Kidney capillary endothelial cell (primary cell): ENCODE measurements around the gene MBD6.
"Not testable (repeated sequence)": the region's sequence is repeated elsewhere in the genome, so short reads cannot be mapped to it uniquely, and the experiment has no call there.

Experiments used
- DNase-seq: peaks from one replicate; pipeline ENCODE4 v3.0.0-alpha.2; 2018; ENCODE audit warnings: low spot score

MBD6 gene

GRCh38 chr12:57515408-57515933, 7.2 kb upstream of the MBD6 start:
- no peak for DNase-seq

- no peak for DNase-seq
Observed at GRCh38 chr12:57515934-57516541, 6.6 kb upstream of the MBD6 start.

DNA sequence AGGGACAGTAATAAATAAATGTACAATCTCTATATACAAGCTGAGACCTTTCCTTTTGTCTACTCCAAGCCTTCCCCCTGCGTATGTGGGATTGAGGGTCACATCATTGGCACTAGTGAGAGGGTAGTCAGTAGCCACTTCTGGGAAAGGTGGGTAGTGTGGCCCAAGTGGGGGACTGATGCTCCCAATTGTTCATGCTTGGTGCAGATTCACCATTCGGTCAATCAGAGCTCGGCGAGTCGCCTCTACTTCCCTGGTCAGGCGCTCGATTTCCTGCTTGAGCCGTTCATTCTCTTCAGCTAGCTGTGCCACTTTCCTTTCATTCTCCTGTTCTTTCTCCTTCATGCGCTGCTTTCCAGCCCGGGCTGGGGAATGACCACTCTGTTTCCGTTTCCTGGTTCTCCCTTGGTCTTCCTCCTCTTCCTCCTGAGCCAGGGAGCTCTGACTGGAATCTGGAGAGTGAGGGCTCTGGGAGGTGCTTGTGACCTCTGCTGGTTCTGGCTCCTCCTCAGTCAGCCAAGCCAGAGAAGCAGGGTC, 5.9 kb upstream of the MBD6 start:
- DNase-seq: no peak

- peak; percentile 38 for DNase-seq
Observed at GRCh38 chr12:57517187-57517586, 5.4 kb upstream of the MBD6 start.

- not testable (repeated sequence) for DNase-seq
Observed at GRCh38 chr12:57517718-57518117, 4.9 kb upstream of the MBD6 start.

DNA sequence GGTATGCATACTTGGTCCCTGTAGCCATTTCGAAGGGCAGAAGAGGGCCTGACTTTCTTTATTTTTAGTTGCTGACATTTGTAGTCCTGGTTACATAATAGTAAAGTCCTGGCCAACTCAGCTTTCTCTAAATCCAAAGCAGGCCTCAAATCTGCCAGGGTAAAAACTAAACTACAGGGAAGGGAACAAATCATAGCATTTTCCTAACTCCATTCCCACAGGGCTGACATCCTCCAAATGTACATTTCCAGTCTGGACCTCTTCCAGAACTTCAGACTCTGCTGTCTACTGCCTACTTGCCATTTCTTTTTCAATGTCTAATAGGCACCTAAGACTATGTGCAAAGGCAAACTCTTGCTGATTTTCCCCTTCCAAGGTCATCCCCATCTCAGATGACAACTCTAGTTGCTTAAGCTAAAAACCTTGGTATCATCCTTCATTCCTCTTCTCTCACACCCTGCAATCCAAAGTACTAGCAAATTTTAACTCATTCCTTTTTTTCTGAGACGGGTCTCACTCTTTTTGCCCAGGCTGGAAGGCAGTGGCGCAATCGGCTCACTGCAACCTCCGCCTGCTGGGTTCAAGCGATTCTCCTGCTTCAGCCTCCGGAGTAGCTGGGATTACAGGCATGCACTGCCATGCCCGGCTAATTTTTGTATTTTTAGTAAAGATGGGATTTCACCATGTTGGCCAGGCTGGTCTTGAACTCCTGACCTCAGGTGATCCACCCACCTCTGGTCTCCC, 4.3 kb upstream of the MBD6 start:
- no peak for DNase-seq

DNA sequence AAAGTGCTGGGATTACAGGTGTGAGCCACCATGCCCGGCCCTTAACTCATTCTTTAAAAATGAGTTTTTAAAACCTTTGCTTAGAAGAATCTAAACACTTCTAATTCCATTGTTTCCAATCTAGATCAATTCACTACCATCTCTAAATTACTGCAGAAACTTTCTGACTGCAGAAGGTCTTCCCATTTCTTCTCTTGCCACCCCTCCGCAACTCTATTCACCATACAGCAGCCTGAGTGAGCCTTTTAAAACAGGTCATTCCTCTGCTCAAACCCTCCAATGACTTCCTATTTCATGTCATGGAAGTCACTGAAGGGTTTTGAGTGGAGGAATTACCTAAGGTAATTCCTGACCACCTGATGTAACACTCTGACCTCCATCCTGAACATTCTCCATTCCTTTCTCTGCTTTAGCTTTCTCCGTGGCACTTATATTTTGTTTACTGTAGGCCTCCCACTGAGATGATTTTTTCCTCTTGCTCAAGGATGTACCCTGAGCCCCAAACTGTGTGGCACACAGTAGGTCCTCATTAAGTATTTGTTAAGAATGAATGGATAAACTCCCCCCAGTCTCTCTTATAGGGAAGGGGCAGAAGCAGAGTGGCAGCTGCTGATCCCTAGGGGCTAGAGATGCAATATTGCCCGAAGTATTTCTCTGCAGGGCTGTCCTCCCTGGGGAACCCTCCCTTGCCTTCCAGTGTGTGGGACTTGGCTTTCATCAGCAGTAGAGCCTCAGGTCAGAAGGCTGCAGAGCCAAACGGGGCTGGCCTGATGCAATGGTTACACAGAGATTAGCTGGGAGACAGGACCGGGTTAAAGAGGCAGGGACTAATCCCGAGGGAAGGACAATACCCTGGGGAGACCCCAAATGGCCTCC, 3.5 kb upstream of the MBD6 start:
- no peak for DNase-seq

DNA sequence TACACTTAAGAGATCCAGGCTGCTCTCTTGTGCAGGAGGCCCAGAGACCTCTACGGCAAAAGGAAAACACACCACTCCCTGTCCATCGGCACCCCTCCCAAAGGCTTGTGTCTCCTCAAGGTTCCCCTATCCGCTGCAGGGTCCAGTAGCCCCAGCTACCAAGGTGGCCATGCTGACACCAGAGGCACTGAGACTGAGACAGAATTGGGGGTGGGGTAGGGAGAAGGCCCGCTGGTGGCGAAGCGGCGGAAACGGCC, 2.9 kb upstream of the MBD6 start:
- no peak for DNase-seq

DNA sequence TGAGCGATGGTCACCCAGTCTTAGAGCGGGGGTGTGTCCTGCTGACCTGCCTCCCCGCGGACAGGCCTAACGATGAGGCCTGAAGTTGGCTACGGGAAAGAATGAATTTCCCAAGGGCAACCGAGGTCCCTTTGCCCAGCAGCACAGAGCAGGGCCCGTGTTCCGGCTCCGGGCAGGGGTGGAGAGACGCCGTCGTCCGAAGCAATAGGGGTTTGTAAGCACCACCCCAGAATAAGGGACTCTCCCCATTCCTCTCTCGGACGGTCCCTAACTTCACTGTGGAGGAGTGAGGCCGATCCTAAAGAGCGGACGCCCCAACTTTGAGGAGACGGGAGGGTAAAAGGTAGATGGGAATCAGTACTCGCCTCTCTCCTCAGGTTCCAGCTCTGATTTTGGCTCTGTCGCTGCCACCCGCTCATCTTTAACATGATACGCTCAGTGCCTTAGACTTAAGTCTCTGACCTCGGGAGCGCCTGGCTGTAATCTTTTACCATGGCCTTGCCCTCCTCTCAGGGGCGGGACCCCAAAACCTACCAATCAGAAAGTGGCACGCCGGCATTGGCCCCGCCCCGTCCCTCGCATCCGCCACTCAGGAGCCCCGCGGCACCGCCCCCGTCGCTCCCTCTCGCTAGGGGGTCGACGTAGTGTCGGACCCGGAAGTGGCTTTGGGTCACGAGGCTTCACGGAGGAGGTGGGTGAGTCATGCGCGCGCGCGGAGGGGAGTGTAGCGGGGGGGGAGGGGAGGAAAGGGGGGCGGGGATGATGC, 2.4 kb upstream of the MBD6 start, which contains the start of gene DDIT3:
DDIT3 (minus strand) TSS at position 462 of the 766 bp plus-strand sequence. CDS start 3,108 bp downstream, outside the sequence.
- DNase-seq: peak; percentile 98

DNA sequence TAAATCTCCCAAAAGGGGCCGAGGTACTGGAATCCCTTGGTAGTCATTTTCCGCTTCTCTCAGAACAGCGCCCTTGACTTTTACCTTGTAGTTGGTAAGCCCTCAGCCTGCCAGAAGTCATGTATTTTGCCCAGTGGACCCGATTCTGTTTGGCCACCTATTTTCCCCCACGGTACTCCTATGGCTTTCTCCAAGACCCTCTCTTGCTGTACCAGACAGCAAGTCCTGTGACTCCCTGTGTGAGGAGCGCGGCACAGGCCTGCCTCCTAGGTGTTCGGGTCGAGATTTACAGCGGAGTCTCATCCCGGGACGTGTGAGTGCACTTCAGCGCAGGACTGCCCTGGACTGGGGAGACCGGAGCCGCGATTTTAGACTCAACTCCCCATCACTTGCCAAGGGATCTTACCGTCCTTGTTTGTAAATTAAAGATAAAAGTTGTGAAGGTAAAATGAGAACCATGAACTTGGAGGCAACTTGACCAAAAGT, 1.1 kb upstream of the MBD6 start:
- no peak for DNase-seq

DNA sequence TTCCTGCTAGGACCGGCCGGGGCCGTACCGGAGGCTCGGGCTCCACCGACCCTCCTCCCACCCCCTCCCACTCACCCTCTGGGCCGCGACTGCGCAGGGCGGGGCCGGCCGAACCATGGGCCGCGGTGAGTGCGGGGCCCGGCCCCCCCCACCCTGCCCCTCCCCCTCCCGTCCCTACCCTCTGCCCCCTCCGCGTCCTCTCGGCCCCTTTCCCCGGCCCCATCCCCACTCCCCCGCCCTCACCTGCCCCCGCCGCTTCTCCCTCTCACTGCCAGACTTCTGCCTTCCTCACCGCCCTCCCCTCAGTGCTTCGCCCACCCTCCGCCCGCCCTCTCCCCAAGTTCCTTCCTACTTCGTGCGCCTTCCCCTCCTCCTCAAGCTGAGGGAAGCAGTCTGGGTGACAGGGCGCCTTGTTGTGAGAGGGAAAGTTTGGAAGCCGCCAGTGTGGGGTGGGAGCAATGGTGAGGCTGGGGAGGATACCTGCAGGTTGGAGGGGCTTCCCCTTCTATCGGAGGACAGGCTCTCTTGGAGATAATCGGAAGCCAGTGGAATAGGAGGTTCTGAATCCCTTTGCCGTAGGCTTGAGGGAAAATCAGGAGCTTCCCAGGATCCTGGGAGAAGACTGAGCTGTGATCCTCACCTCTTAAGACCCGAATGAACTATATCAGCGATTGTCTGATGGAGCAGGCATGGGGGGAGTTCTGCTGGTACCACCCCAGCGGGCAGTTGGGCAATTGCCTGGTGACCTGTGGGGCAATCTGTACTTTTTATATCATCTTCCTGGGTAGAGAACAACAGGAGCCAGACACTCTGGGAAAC, 472 bp downstream of the MBD6 start:
- DNase-seq: no peak

DNA sequence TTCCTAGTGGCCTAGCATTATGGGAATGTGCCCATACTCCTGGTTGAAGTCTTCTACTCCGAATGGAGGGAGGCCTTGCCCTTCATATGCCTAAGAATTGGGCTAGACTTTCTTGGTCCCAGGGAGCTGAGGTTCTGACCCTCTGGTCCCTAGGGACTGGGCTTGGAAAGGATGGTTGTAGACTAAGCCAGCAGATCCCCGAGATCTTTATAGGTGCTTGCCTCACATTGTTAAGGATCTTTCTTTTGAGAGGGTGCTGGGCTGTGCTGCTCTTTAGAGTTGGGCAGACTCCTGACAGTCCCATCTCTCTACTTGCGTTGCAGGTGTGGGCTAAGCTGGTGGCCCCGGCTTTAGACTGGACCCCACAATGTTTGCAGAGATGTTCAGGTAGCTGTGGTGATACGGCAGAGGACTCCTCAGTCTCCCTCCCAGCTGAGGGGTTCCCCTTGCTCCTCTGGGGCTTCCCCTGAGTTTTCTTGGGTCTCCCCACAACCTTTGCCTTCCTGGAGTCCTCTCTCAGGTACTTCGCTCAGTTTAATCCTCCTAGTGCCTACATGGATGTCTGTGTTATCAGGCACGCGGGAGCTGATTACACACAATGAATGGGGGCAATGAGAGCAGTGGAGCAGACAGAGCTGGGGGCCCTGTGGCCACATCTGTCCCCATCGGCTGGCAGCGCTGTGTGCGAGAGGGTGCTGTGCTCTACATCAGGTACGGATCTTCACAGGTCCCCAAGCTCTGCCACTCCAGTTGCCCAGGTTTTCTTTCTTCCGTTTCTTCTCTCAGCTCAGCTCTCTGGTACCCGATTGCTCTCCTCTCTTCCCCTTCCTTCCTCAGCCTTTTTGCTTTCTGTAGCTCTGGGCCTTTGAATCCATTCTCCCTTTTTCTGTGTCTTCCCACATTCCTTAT, 1.3 kb downstream of the MBD6 start:
- DNase-seq: no peak

DNA sequence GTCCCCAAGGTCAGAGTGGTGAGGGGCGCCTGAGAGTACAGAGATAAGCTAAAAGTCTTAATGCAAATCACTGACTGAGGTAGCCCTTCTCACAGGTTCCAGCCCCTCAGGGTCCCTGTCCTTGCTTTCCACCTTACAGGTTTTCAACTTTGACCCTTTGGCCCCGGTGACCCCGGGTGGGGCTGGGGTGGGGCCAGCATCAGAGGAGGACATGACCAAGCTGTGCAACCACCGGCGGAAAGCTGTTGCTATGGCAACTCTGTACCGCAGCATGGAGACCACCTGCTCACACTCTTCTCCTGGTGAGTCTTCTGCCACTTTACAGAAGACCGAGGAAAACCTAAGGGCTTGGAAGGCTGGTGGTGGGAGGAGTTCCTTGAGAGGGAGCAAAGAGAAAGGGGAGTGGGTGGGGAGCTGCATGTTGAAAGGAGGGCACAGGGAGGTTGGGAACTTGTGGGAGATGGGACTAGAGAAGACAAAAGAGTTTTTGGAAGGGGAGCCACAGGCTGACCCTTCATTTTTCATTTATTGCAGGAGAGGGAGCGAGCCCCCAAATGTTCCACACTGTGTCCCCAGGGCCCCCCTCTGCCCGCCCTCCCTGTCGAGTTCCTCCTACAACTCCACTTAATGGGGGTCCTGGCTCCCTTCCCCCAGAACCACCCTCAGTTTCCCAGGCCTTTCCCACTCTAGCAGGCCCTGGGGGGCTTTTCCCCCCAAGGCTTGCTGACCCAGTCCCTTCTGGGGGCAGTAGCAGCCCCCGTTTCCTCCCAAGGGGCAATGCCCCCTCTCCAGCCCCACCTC, 2.4 kb downstream of the MBD6 start:
- DNase-seq: no peak

GRCh38 chr12:57525615-57526383, 3.2 kb downstream of the MBD6 start:
- no peak for DNase-seq

- no peak for DNase-seq
Observed at GRCh38 chr12:57526477-57527126, 4.0 kb downstream of the MBD6 start.

GRCh38 chr12:57527184-57527583, 4.6 kb downstream of the MBD6 start:
- DNase-seq: no peak

DNA sequence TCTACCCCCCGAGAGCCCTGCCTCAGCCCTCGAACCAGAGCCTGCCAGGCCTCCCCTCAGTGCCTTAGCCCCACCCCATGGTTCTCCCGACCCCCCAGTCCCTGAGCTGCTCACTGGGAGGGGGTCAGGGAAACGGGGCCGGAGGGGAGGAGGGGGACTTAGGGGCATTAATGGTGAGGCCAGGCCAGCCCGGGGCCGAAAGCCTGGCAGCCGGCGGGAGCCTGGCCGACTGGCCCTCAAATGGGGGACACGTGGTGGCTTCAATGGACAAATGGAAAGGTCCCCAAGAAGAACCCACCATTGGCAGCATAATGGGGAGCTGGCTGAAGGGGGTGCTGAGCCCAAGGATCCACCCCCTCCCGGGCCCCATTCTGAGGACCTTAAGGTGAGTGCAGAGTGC, 5.6 kb downstream of the MBD6 start:
- DNase-seq: no peak
